Stimulated activated CD8-positive, alpha-beta memory T cell treated with anti-CD3 and anti-CD28 coated beads, Interleukin-12 subunit alpha, Interleukin-12 subunit beta, amount 100 ng/mL, for 4 hours (primary cell): Measurements from ENCODE around the gene RAI14.

Experiments used
- DNase-seq: peaks from one replicate; pipeline ENCODE4 v3.0.0-alpha.2; 2020; ENCODE audit warnings: low read depth

The RAI14 gene

DNA sequence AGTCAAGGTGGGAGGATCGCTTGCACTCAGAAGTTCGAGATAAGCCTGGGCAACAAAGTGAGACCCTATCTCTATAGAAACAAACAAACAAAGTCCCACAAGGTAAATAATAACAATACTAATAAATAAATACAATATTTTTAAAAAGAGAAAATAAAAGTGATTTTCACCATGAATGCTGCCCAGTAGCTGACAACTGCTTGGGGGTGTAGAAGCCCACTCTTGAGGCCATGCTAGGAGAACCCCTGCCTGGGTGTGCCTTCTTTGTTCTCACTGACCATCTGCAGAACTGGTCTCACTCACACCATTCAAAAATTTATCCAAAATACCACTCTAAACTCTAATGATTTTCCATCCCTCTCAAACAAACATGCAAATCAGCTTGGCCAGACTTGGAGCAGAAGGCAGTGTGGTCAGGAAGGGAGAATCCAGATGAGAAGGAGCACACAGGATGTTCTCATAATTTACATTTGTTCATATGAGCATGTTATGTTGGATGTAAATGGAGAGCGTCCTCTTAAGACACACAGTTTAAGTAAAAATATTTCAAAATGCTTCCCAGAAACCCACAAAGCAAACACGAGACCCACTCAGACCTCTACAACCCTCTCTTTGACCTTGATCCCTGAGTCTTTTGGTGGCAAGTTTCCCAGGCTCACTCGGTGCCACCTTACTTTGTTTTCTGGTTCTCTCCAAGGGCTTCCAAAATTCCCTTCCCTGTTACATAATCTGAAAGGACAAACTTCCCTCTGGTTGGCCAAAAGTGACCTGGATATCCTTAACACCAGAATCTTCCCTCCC is 7.9 kb upstream of the RAI14 start:
- no peak for DNase-seq

GRCh38 chr5:34648840-34649158 is 7.3 kb upstream of the RAI14 start:
- DNase-seq: no peak

DNA sequence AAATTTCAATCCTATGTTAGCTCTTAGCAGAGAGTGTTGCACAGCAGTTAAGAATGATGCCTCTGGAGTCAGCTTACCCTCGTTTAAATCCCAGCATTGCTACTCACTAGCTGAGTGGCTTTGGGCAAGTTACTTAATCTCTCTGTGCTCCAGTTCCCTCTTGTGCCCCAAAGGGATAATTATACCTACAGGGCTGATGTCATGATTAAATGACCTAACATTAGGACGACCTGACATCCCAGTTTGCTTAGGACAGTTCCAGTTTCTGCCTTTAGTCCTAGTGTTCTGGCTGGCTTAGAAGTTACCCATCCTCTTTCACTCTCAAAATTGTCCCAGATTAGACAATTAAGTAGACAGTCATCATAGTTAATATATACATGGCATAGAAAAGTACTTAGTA is 4.3 kb upstream of the RAI14 start:
- DNase-seq: no peak

DNA sequence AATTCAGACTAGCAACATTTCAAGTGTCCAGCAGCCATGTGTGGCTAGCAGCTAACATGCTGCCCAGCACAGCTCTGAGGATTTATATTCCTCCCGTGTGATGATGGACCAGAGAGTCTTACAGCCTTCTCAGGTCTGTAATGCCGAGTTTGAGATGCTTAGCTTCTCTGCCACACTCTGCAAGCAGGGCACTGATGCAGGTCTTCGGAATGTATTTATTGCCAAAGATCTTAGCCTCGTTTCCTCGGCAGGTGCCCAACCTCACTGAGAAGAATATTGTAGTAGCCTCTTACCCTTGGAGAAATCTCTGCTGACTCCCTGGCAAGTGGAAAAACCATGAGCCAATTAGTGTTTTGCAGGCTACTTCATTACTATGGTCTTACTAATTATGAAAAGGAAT is 3.7 kb upstream of the RAI14 start:
- DNase-seq: no peak

DNA sequence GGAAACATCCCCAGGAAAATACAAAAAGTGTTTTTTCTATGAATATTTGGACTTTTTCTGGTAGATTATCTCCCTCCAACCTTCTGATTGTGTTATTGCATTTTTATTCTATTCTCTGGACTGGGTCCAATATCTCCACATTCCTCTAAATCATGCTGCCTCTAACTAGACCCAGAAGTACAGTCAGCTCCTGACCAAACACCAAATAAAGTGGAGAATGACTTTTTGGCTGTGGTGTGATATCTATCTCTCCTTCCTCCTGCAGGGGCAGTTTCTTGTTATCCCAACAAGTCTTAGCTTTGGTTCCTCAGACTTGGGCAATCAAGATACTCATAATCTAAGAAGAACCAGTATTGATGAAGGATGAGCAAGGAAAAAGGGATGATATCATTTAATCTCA is 3.2 kb upstream of the RAI14 start:
- DNase-seq: no peak

DNA sequence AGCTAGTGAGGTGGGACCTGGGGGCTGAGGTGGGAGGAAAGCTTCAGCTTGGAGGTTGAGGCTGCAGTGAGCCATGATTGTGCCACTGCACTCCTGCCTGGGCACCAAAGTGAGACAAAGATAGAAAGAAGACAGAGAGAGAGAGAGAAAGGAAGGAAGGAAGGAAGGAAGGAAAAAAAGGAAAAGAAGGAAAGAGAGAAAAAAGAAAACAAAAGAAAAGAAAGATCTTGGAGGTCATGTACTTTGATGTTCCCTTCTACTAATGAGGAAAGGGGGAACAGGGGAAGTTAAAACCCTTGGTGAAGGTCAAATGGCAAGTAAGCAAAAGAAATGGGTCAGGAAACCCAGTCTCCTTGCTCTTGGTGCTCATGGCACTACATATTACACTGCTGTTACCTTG is 2.4 kb upstream of the RAI14 start:
- no peak for DNase-seq

DNA sequence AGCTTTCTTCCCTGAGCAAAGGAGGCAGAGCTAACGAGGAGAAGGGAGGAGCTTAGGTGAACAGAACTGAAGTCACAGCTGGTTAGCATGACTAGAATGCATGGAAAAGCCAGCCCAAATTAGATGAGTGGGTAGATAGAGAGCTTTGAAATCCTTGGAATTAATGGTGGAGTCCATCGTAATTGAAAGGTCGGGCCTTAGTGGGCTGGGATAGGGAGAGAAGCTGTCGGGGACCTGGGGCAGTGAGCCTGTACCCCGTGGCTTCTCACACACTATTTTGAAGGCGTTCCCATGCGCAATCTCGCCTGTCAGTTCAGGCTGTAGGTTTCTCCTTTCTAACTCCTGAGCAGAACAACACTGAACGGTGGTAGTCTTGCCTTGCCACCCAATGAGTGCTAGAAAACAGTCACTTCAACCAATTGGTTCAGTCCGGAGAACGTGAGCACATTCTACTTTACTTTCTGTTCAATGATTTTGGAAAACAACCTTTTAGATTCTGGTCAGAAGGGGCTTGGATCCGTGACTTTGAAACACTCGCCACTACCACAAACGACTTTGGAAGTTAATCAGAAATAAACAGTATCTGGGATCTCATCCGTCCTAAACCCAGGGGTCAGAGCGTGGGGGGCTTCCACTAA is 655 bp upstream of the RAI14 start:
- DNase-seq: no peak

- no peak for DNase-seq
These were observed 659 bp downstream of the RAI14 start for GRCh38 chr5:34656700-34657273.

- DNase-seq: no peak
These were observed 1.3 kb downstream of the RAI14 start for GRCh38 chr5:34657274-34657921.

GRCh38 chr5:34657988-34658387 is 1.9 kb downstream of the RAI14 start:
- no peak for DNase-seq

GRCh38 chr5:34659168-34659567 is 3.0 kb downstream of the RAI14 start:
- DNase-seq: no peak

GRCh38 chr5:34660444-34660843 is 4.3 kb downstream of the RAI14 start:
- no peak for DNase-seq

DNA sequence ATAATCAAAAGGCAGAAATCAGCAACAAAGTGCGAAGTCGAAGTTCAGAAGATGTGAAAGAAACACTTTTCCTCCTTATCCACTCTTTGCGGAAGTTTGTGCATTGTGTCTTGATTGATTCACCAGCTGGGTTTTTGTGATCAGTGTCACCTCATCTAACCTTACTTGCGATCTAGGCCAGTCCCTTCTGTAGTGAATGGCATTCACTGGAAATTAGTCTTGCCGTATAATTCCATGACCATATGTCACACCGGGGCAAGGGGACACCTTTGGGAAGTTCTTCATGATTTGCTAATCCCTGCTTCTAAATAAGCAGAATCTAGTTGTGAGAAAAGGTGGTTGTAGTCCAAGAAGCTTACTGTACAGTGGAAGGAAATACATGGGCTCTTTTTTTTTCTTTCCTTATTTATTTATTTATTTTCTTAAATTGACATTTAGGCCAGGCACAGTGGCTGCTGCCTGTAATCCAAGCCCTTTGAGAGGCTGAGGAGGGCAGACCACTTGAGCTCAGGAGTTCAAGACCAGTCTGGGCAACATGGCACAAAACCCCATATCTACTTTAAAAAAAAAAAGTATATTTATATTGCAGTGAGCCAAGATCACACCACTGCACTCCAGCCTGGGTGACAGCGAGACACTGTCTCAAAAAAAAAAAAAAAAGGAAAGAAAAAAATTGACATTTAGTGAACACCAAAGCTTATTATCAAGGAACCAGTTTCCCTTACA is 7.8 kb downstream of the RAI14 start:
- no peak for DNase-seq

- no peak for DNase-seq
These were observed 10.4 kb downstream of the RAI14 start for GRCh38 chr5:34666392-34667080.

DNA sequence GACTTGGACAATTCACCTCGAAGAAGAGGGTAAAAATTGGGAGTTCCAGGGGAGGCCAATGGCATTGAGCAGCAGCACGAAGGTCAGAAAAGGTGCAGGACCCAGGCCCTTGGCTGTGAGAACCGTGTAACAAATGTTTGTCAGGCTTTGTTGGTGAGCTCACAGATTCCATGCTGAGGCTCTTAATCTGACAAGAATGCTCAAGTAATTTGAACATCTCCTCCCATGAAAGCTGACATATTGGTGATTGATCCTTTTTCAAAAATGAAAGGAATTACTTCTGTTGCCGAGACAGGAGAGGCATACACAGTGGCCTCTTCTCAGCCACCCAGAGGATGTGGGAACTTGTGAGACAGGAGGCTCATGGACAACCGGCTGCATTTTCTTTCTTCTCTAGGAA is 11.6 kb downstream of the RAI14 start:
- DNase-seq: no peak

DNA sequence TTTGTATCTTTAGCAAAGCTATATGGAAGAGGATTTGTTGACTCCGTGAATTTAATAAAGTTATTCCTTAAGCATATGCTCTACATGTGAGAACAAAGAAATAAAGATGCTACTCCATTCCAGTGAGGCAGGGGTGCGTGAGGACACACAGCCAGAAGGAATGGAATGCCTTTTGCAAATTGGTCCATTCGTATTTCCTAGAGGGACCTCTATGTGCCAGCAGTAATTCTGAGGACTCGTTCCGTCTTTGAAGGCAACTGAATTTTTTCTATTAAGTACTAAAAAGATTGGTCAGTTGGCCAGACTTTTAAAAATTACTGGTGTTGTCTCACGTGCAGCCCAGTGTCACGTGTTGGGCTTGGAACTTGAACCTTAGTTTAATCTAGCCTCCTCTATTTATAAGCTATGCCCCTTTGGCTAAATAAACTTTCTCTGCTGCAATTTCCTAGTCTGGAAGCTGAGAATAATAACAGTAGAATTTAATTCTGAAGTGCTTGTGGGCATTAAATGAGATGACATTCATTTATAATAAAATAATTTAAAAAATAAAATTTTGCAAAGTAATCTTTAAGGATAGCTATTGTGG is 13.9 kb downstream of the RAI14 start:
- no peak for DNase-seq

GRCh38 chr5:34672196-34672595 is 16.1 kb downstream of the RAI14 start:
- DNase-seq: no peak

GRCh38 chr5:34673463-34674125 is 17.5 kb downstream of the RAI14 start:
- DNase-seq: no peak

GRCh38 chr5:34674187-34674586 is 18.1 kb downstream of the RAI14 start:
- DNase-seq: no peak

DNA sequence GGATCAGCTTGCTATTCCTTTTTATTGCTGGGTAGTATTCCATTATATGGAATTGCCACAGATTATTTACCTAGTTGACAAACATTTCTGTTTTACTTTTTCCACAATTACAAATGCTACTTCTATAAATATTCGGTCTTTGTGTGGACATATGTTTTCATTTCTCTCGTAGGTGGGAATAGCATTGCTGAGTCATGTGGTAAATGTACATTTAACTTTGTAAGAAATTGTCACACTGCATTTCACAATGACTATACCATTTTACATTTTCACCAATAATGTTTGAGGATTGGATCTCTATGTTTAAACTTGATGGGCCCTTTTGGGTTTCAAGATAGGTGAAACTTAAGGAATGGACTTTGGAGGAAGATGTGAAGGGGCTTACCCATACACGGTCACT is 19.7 kb downstream of the RAI14 start:
- no peak for DNase-seq

- no peak for DNase-seq
These were observed 20.3 kb downstream of the RAI14 start for GRCh38 chr5:34676416-34676815.
